ENCODE measurements around the gene CLDN9.

DNA sequence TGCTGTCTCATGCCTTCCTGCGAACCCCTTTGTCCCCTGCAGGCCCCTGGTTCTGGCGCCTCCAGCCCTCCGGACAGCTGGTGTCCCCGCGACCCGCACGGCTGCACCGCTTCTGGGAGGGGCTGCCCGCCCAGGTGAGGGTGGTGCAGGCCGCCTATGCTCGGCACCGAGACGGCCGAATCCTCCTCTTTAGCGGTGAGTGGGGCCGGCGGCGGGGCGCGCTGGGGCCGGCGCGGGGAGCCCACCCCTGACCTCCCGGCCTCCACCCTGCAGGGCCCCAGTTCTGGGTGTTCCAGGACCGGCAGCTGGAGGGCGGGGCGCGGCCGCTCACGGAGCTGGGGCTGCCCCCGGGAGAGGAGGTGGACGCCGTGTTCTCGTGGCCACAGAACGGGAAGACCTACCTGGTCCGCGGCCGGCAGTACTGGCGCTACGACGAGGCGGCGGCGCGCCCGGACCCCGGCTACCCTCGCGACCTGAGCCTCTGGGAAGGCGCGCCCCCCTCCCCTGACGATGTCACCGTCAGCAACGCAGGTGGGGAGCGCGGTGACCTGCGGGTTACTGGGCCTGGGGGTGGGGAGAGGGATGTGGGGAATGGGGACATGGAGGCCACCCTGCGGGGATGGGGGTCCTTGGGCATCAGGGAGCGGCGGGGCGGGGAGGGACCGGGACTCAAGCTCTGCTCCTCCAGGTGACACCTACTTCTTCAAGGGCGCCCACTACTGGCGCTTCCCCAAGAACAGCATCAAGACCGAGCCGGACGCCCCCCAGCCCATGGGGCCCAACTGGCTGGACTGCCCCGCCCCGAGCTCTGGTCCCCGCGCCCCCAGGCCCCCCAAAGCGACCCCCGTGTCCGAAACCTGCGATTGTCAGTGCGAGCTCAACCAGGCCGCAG, 45.7 kb downstream of the CLDN9 start:
- TF ChIP-seq, protein P1, sequence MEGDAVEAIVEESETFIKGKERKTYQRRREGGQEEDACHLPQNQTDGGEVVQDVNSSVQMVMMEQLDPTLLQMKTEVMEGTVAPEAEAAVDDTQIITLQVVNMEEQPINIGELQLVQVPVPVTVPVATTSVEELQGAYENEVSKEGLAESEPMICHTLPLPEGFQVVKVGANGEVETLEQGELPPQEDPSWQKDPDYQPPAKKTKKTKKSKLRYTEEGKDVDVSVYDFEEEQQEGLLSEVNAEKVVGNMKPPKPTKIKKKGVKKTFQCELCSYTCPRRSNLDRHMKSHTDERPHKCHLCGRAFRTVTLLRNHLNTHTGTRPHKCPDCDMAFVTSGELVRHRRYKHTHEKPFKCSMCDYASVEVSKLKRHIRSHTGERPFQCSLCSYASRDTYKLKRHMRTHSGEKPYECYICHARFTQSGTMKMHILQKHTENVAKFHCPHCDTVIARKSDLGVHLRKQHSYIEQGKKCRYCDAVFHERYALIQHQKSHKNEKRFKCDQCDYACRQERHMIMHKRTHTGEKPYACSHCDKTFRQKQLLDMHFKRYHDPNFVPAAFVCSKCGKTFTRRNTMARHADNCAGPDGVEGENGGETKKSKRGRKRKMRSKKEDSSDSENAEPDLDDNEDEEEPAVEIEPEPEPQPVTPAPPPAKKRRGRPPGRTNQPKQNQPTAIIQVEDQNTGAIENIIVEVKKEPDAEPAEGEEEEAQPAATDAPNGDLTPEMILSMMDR (IDR thresholded peaks at IDR 0.05 in 4 of 5, conservative IDR thresholded peaks at IDR 0.05 in 1 of 5): no peak
- no peak for TF ChIP-seq POLR2A (IDR thresholded peaks at IDR 0.05)

All from gastrocnemius medialis (tissue), 4 donors.